AG09309 (cell line): Measurements from ENCODE around the gene KLF6.

Experiments used
- DNase-seq: peaks from one replicate; pipeline ENCODE4 v3.0.0-alpha.2; 2010; ENCODE audit warnings: low read depth
- H3K4me3 ChIP-seq: 2 replicates; pipeline ENCODE4 v1.5.1; 2011; ENCODE audit warnings: mild to moderate bottlenecking, low read depth, low read length, moderate library complexity; ENCODE audit not compliant: control insufficient read depth
- TF ChIP-seq, protein P1 (sequence below): IDR thresholded peaks from 2 replicates; pipeline ENCODE4 v1.5.1; 2011; ENCODE audit warnings: mild to moderate bottlenecking, low read depth, low read length, inconsistent platforms; ENCODE audit not compliant: insufficient read depth, control insufficient read depth; ENCODE audit errors: missing control alignments

The KLF6 gene

DNA sequence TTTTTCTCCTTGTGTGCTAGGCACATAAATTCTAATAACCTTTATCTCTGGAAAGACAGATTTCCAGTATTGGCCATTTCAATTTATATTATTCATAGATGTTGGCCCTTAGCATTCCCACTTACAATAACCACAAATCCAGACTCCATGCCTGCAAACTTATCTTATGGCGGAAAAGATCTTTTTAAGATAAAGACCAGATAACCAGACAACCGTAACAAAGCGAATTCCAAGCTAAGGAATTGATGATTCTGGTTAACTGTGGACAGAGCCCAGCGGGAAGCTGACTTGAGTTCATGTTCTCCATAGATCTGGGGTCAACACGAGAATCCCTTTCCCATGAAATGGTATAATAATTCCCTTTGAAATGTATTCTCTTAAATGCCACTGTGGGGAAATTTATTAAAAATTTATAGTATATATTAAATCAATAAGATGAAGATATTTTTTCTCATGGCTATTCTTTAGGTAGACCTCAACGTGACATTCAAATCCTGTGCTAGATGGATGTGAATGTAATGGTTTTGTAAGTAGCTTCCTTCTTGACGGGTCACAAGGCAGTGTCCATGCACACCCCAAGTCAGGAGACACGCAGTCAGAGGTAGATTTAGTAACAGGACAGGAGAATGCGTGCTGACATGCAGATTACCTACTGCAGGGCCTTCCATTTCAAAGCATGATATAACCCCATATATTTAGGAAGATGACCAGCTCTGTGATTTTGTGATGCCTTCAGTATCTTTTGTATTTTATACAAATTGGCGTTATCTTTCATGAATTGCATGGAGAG is 37.7 kb upstream of the KLF6 start:
- DNase-seq = no peak
- TF ChIP-seq, protein P1, sequence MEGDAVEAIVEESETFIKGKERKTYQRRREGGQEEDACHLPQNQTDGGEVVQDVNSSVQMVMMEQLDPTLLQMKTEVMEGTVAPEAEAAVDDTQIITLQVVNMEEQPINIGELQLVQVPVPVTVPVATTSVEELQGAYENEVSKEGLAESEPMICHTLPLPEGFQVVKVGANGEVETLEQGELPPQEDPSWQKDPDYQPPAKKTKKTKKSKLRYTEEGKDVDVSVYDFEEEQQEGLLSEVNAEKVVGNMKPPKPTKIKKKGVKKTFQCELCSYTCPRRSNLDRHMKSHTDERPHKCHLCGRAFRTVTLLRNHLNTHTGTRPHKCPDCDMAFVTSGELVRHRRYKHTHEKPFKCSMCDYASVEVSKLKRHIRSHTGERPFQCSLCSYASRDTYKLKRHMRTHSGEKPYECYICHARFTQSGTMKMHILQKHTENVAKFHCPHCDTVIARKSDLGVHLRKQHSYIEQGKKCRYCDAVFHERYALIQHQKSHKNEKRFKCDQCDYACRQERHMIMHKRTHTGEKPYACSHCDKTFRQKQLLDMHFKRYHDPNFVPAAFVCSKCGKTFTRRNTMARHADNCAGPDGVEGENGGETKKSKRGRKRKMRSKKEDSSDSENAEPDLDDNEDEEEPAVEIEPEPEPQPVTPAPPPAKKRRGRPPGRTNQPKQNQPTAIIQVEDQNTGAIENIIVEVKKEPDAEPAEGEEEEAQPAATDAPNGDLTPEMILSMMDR = no peak
- no peak overlapping the region for H3K4me3 ChIP-seq

DNA sequence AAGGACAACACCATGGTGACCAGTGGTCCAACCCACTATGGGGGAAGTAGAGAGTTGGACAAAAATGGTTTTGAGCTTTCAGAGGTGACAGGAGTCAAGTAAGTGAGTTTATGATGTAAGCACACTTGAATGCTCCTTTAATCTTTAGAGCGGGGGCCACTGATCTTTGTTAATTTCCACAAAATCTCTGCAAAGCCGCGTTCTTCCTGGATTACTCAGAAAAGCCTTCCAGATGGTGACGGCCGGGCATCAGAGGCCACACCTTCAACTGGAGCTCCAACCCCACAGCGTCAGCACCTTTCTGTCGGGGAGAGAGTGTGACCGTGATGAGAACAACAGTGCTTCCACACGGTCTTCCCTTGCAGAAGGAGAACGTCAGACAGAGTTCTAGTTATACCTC is 35.2 kb upstream of the KLF6 start:
- H3K4me3 ChIP-seq = no peak overlapping the region
- DNase-seq = no peak
- TF ChIP-seq, protein P1 = no peak

DNA sequence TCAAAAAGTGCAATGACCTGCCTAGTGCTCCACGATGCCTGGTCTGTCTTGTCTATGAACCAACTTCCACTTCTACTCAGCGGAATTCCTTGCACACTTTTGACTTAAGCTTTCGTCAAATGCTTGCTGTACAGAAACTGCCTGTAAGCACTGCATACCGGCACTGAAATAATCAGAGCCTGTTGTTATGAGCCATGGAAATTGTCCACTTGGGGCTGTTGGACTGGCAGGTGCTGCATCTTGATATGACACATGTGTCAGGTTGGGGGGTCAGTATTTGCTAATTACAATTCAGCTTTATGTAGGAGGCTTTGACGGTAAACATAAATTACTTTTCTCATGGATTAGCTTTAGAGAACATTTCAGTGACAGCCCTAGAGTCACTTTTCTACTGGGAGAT is 32.0 kb upstream of the KLF6 start:
- TF ChIP-seq, protein P1 = no peak

DNA sequence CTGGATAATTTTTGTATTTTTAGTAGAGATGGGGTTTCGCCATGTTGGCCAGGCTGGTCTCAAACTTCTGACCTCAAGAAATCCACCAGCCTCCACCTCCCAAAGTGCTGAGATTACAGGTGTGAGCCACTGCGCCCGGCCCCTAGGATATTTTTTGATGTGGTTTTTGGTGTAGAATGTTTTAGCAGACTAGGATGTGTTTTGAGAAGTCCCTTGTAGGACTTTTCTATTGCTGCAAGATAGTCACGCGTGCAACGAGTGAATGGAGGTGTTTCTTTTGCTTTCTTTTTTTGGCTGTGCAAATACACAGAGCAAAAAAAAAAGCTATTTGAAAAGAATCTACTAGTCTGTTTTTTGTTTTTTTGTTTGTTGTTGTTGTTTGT is 29.8 kb upstream of the KLF6 start:
- no peak overlapping the region for H3K4me3 ChIP-seq
- TF ChIP-seq, protein P1 = no peak
- DNase-seq = no peak

More for the DNA sequence above, 32.0 kb upstream of the KLF6 start:
- H3K4me3 ChIP-seq = no peak overlapping the region
- DNase-seq = no peak

GRCh38 chr10:3813986-3814837 is 29.2 kb upstream of the KLF6 start:
- TF ChIP-seq, protein P1 = no peak
- no peak for DNase-seq
- no peak overlapping the region for H3K4me3 ChIP-seq

- TF ChIP-seq, protein P1 = no peak
- DNase-seq = no peak
- no peak overlapping the region for H3K4me3 ChIP-seq
These were observed 28.3 kb upstream of the KLF6 start for GRCh38 chr10:3813267-3813666.
